Smooth muscle cell (in vitro differentiated cells): ENCODE data around the gene HDHD5. TPM values are rescaled to one million over a fixed set of nuclear protein-coding genes. Genes with fewer than 3 reads are reported as not detected.

Experiments
- DNase-seq: peaks from one replicate; lab custom pipeline; 2025; ENCODE audit not compliant: unreplicated experiment; lab: John Stamatoyannopoulos, UW
- H2AFZ ChIP-seq: fragments of 200-600 bp; sonication (generic); 2 replicates; pipeline ENCODE4 v1.6.0; 2016; ENCODE audit warnings: antibody characterized with exemption, low read depth, mild to moderate bottlenecking
- H3F3A ChIP-seq: fragments of 200-600 bp; sonication (generic); 2 replicates; pipeline ENCODE4 v1.6.0; 2017; ENCODE audit warnings: antibody characterized with exemption, low read depth
- H3K27ac ChIP-seq: fragments of 200-600 bp; sonication (generic); 2 replicates; pipeline ENCODE4 v1.5.1; 2016; ENCODE audit warnings: low read depth, mild to moderate bottlenecking
- H3K27me3 ChIP-seq: fragments of 200-600 bp; sonication (generic); 2 replicates; pipeline ENCODE4 v1.6.1; 2016; ENCODE audit warnings: low read depth, mild to moderate bottlenecking
- H3K36me3 ChIP-seq: fragments of 200-600 bp; sonication (generic); 2 replicates; pipeline ENCODE4 v1.5.1; 2016; ENCODE audit warnings: low read depth
- H3K4me1 ChIP-seq: fragments of 200-600 bp; sonication (generic); 2 replicates; pipeline ENCODE4 v1.5.1; 2016; ENCODE audit warnings: low read depth
- H3K4me2 ChIP-seq: fragments of 200-600 bp; sonication (generic); 2 replicates; pipeline ENCODE4 v1.6.0; 2016; ENCODE audit warnings: mild to moderate bottlenecking
- H3K4me3 ChIP-seq: fragments of 200-600 bp; sonication (generic); 2 replicates; pipeline ENCODE4 v1.5.1; 2016; ENCODE audit warnings: mild to moderate bottlenecking
- H3K79me2 ChIP-seq: fragments of 200-600 bp; sonication (generic); 2 replicates; pipeline ENCODE4 v1.6.0; 2016; ENCODE audit warnings: low read depth, mild to moderate bottlenecking
- H3K9ac ChIP-seq: fragments of 200-600 bp; sonication (generic); 2 replicates; pipeline ENCODE4 v1.6.0; 2016; ENCODE audit warnings: low read depth
- H3K9me3 ChIP-seq: fragments of 200-600 bp; sonication (generic); replicated peaks from 2 replicates; pipeline ENCODE4 v1.5.1; 2016; ENCODE audit warnings: low read depth
- H4K20me1 ChIP-seq: fragments of 200-600 bp; sonication (generic); 2 replicates; pipeline ENCODE4 v1.6.0; 2016; ENCODE audit warnings: low read depth
- WGBS: methylation state at CpG from one replicate; pipeline ENCODE4 v1.1.7; 2016; ENCODE audit warnings: low lambda C conversion rate; 5-methylcytosine and 5-hydroxymethylcytosine counted together
- polyA plus RNA-seq: library from polyadenylated mRNA; unstranded; fragments of >200 nt; fragmentation: Nextera tagmentation; extraction: Ambion mirVana; gene quantifications from 2 replicates; pipeline ENCODE4 v1.2.1, GENCODE V29; 2016
- total RNA-seq: library from RNA; depleted of rRNA; stranded (reverse); fragments of >200 nt; gene quantifications from 2 replicates; pipeline ENCODE4 v1.2.3, GENCODE V29; 2014
- TF ChIP-seq, protein P1 (sequence below): fragments of 200-600 bp; sonication (generic); IDR thresholded peaks from 2 replicates; pipeline ENCODE4 v1.5.1; 2017; ENCODE audit warnings: borderline replicate concordance, mild to moderate bottlenecking, antibody characterized with exemption; ENCODE audit not compliant: insufficient read depth, poor library complexity, severe bottlenecking

HDHD5 gene
- total and polyA plus RNA-seq, 2 experiments from 2014 or later: 25.5 to 52.1 TPM

DNA sequence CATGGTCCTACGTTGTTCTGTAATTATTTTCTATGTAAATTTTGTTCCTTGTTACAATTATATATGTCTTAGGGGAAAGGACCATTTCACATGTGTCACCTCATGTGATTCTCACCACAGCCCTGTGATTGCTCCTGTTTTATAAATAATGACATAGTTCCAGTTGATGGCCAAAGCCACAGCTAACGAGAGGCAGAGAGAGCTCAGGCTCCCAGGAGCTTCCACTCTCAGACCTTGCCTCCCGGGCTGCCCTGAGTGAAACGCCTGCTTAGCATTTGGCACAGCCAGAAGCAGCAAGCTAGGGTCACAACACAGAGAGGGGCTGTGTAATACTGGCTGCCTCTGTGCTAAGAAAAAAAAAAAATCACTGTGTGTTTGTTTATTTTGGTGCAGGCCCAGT, 43.8 kb downstream of the HDHD5 start:
- Histone ChIP-seq H3K79me2 (no peaks in the 10 kb centered on the region), H3K9me3 (no peaks in the 10 kb centered on the region), H3K36me3 (no peaks in the 10 kb centered on the region), H3K4me3 (no peak overlapping the region), H3K27ac (no peak overlapping the region), H3K27me3 (peaks cover 12% of the 10 kb centered on the region), H3F3A (no peaks in the 10 kb centered on the region), H3K4me1 (peaks cover 9% of the 10 kb centered on the region), H3K9ac (no peak overlapping the region), H3K4me2 (no peak overlapping the region), H2AFZ (no peak overlapping the region), H4K20me1 (no peaks in the 10 kb centered on the region)
- no peak for DNase-seq
- TF ChIP-seq, protein P1, sequence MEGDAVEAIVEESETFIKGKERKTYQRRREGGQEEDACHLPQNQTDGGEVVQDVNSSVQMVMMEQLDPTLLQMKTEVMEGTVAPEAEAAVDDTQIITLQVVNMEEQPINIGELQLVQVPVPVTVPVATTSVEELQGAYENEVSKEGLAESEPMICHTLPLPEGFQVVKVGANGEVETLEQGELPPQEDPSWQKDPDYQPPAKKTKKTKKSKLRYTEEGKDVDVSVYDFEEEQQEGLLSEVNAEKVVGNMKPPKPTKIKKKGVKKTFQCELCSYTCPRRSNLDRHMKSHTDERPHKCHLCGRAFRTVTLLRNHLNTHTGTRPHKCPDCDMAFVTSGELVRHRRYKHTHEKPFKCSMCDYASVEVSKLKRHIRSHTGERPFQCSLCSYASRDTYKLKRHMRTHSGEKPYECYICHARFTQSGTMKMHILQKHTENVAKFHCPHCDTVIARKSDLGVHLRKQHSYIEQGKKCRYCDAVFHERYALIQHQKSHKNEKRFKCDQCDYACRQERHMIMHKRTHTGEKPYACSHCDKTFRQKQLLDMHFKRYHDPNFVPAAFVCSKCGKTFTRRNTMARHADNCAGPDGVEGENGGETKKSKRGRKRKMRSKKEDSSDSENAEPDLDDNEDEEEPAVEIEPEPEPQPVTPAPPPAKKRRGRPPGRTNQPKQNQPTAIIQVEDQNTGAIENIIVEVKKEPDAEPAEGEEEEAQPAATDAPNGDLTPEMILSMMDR: no peak
- 66% methylated on average over 4 of the region's 4 CpGs for WGBS

DNA sequence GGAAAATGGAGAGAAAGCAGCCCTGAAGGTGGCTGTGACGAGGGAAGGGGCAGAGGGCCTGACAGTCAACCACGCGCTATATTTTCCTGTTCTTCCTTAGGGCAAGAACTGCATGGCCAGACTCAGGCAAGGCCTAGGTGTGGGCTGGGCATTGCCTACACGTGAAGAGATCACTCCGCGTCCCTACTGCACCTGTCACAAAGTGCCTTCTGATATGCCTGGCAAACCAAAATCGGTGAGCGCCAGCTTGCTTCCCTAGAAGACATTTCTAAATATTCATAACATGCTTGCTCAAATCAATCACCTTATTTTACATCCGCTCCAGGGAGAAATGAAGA, 44.2 kb downstream of the HDHD5 start:
- H3K79me2 ChIP-seq: no peaks in the 10 kb centered on the region
- no peak overlapping the region for H3K4me3 ChIP-seq
- no peak for DNase-seq
- no peak overlapping the region for H2AFZ ChIP-seq
- TF ChIP-seq, protein P1: no peak
- no peak overlapping the region for H3K4me2 ChIP-seq
- 90% methylated on average over 9 of the region's 9 CpGs for WGBS
- no peaks in the 10 kb centered on the region for H3F3A ChIP-seq
- H3K9ac ChIP-seq: no peak overlapping the region
- H3K4me1 ChIP-seq: peaks cover 9% of the 10 kb centered on the region
- H3K9me3 ChIP-seq: no peaks in the 10 kb centered on the region
- H4K20me1 ChIP-seq: no peaks in the 10 kb centered on the region
- peaks cover 12% of the 10 kb centered on the region for H3K27me3 ChIP-seq
- H3K27ac ChIP-seq: no peak overlapping the region
- H3K36me3 ChIP-seq: no peaks in the 10 kb centered on the region

DNA sequence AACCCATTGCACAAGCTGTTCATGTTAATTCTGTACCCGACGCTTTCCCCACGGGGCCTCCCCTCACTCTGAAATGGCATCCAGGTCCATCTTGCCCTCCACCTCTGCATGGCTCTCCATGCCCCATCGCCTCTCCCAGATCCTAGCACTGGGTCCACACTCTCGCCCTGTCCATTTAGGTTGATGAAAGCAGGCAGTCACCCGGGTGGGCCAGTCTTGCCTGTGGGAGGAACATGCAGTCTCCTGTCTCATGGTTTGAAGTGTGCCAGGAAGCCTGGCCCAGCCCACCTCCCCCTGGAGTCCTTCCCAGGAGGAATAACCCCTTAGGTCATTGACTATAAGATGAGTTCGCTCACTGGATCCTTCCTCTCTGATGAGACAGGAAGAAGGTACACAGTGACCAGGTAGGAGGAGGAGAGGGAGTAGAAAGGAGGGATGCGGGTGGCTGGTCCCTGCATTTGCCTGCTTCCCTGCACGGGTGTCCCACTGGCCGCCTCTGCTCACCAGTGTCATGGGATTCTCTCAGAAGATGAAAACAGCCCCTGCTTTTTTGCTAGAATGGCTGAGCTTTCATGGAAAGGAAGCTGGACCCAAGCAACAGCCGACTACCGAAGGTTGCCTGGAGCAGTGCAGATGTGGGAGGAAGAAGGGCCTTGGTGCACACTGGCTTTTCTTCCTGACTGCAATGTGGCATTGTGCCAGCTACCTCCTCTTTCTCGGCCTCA, 44.7 kb downstream of the HDHD5 start:
- Histone ChIP-seq H3K27me3 (peaks cover 6% of the 10 kb centered on the region), H3K9ac (no peak overlapping the region), H3K9me3 (no peaks in the 10 kb centered on the region), H4K20me1 (no peaks in the 10 kb centered on the region), H3K36me3 (no peaks in the 10 kb centered on the region), H2AFZ (no peak overlapping the region), H3K27ac (no peak overlapping the region), H3K79me2 (no peaks in the 10 kb centered on the region), H3K4me2 (no peak overlapping the region), H3K4me1 (peaks cover 9% of the 10 kb centered on the region), H3K4me3 (no peak overlapping the region), H3F3A (no peaks in the 10 kb centered on the region)
- no peak for DNase-seq
- WGBS: 90% methylated on average over 13 of the region's 13 CpGs
- TF ChIP-seq, protein P1: no peak

DNA sequence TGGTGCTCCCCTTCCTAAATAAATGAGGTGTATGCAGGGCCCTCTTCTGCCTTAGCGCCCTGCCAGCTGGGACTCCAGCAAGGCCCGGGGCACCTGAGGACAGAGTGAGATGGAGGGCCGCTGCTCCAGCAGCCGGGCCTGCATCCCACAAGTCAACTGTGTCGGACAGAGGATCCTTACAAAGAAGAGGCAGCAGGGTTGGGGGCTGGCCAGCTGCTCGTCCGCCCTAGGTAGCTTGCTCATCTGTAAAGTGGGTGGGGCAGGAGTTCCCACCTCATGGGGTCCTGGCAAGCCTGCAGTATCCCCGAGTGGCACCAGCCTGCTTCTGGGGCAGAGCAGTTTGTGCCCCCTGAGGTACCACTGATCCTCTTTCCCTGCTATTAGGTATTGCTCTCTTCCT, 45.5 kb downstream of the HDHD5 start:
- Histone ChIP-seq H3K79me2 (no peaks in the 10 kb centered on the region), H3K27ac (no peak overlapping the region), H3K9me3 (no peaks in the 10 kb centered on the region), H3K4me1 (peaks cover 9% of the 10 kb centered on the region), H3F3A (no peaks in the 10 kb centered on the region), H2AFZ (no peak overlapping the region), H3K4me2 (no peak overlapping the region), H3K36me3 (no peaks in the 10 kb centered on the region), H3K9ac (no peak overlapping the region), H4K20me1 (no peaks in the 10 kb centered on the region), H3K4me3 (no peak overlapping the region), H3K27me3 (no peaks in the 10 kb centered on the region)
- TF ChIP-seq, protein P1: no peak
- WGBS: 84% methylated on average over 8 of the region's 8 CpGs
- no peak for DNase-seq
